ENCODE results near the gene GRM4.

Gene GRM4

GRCh38 chr6:34063651-34064050 is 82.2 kb downstream of the GRM4 start:
- no peak overlapping the region for H3K4me3 ChIP-seq (ENCODE audit: low read depth, low read length)
- no peak for DNase-seq (ENCODE audit: low read depth)
- TF ChIP-seq, protein P1, sequence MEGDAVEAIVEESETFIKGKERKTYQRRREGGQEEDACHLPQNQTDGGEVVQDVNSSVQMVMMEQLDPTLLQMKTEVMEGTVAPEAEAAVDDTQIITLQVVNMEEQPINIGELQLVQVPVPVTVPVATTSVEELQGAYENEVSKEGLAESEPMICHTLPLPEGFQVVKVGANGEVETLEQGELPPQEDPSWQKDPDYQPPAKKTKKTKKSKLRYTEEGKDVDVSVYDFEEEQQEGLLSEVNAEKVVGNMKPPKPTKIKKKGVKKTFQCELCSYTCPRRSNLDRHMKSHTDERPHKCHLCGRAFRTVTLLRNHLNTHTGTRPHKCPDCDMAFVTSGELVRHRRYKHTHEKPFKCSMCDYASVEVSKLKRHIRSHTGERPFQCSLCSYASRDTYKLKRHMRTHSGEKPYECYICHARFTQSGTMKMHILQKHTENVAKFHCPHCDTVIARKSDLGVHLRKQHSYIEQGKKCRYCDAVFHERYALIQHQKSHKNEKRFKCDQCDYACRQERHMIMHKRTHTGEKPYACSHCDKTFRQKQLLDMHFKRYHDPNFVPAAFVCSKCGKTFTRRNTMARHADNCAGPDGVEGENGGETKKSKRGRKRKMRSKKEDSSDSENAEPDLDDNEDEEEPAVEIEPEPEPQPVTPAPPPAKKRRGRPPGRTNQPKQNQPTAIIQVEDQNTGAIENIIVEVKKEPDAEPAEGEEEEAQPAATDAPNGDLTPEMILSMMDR (IDR thresholded peaks at IDR 0.05; ENCODE audit: low read depth, low read length, missing control alignments), result no peak

- no peak for DNase-seq (ENCODE audit: low read depth)
- H3K4me3 ChIP-seq (ENCODE audit: low read depth, low read length), result no peak overlapping the region
- TF ChIP-seq, protein P1 (IDR thresholded peaks at IDR 0.05; ENCODE audit: low read depth, low read length, missing control alignments), result peak; percentile 32
Observed at GRCh38 chr6:34062815-34063214, 83.1 kb downstream of the GRM4 start.

GRCh38 chr6:34062156-34062555 is 83.7 kb downstream of the GRM4 start:
- TF ChIP-seq, protein P1 (IDR thresholded peaks at IDR 0.05; ENCODE audit: low read depth, low read length, missing control alignments), result no peak
- no peak for DNase-seq (ENCODE audit: low read depth)
- H3K4me3 ChIP-seq (ENCODE audit: low read depth, low read length), result no peak overlapping the region

DNA sequence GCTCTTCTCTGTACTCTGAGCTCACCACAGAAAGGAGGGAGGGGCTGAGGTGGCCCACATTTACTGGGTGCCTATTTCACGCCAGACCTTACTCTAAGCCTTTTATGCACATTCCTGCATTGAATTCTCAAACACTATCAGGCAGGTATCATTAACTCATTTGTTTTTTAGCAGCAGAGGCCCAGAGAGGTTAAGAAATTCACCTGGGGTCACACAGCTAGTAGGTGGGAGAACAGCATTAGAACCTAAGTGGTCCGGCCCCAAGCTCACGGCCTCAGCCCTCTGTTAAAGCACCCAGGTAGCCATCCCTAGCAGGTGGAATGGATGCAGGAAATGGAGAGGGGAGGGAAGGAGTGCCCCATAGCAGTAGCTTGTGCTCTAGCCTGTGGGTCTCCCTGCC is 84.5 kb downstream of the GRM4 start:
- H3K4me3 ChIP-seq (ENCODE audit: low read depth, low read length), result no peak overlapping the region
- TF ChIP-seq, protein P1 (IDR thresholded peaks at IDR 0.05; ENCODE audit: low read depth, low read length, missing control alignments), result no peak
- DNase-seq (ENCODE audit: low read depth), result no peak

GRCh38 chr6:34059914-34060313 is 86.0 kb downstream of the GRM4 start:
- no peak overlapping the region for H3K4me3 ChIP-seq (ENCODE audit: low read depth, low read length)
- TF ChIP-seq, protein P1 (IDR thresholded peaks at IDR 0.05; ENCODE audit: low read depth, low read length, missing control alignments), result no peak
- DNase-seq (ENCODE audit: low read depth), result no peak

GRCh38 chr6:34059136-34059731 is 86.7 kb downstream of the GRM4 start:
- DNase-seq (ENCODE audit: low read depth), result no peak
- TF ChIP-seq, protein P1 (IDR thresholded peaks at IDR 0.05; ENCODE audit: low read depth, low read length, missing control alignments), result no peak
- H3K4me3 ChIP-seq (ENCODE audit: low read depth, low read length), result no peak overlapping the region

DNA sequence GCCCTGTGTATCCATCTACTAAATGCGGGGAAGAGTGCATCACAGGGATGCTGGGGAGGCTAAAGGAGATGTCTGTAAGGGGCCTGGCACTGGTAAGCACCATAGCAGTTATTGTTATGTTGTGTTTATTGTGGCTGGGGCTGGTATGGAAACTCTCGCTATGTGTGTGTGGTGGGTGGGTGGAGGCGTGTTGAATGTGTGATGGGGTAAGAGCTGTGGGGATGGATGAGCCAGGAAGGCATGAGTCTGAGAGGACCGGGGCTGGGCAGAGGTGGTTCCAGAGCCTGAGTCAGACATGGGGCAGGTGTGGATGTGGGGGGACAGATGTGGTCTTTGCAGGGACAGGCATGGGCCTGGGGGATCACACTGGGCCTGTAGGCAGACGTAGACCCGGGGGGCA is 88.1 kb downstream of the GRM4 start:
- no peak overlapping the region for H3K4me3 ChIP-seq (ENCODE audit: low read depth, low read length)
- TF ChIP-seq, protein P1 (IDR thresholded peaks at IDR 0.05; ENCODE audit: low read depth, low read length, missing control alignments), result no peak
- DNase-seq (ENCODE audit: low read depth), result no peak
